SK-N-SH (cell line): Measurements from ENCODE around the gene CDK18.

Experiments
- CTCF ChIP-seq: fragments of 200-600 bp; sonication (generic); IDR thresholded peaks from 2 replicates; pipeline ENCODE4 v1.6.1; 2017; ENCODE audit warnings: antibody characterized with exemption, mild to moderate bottlenecking, moderate library complexity
- EP300 ChIP-seq, 2 experiments: IDR thresholded peaks; 2 replicates each; pipeline versions ENCODE4 v1.4.0 to v1.6.1; 2012; ENCODE audit warnings: borderline replicate concordance in 1 of 2, low read depth in 1 of 2, low read length in 1 of 2
- RAD21 ChIP-seq: IDR thresholded peaks from 2 replicates; pipeline ENCODE4 v1.6.1; 2012; ENCODE audit warnings: mild to moderate bottlenecking, low read length
- RCOR1 ChIP-seq: fragments of 150-350 bp; IDR thresholded peaks from 2 replicates; pipeline ENCODE4 v1.6.1; 2017; ENCODE audit warnings: antibody characterized with exemption, low read length
- TCF12 ChIP-seq: IDR thresholded peaks from 2 replicates; pipeline ENCODE4 v1.4.0; 2012
- USF1 ChIP-seq: IDR thresholded peaks from 2 replicates; pipeline ENCODE4 v1.4.0; 2012; ENCODE audit warnings: low read depth, borderline replicate concordance
- USF2 ChIP-seq: fragments of 150-350 bp; IDR thresholded peaks from 2 replicates; pipeline ENCODE4 v1.6.1; 2017; ENCODE audit warnings: antibody characterized with exemption, low read length, low read depth, borderline replicate concordance
- YY1 ChIP-seq: IDR thresholded peaks from 2 replicates; pipeline ENCODE4 v1.4.0; 2012; ENCODE audit warnings: low read depth, mild to moderate bottlenecking

GRCh38 chr1:205505076-205505729, 734 bp downstream of the CDK18 start:
- TF ChIP-seq RCOR1, result no peak
- TF ChIP-seq TCF12, result no peak
- TF ChIP-seq USF1, result no peak
- no peak for TF ChIP-seq USF2
- no peak for TF ChIP-seq CTCF
- no peak for TF ChIP-seq YY1
- TF ChIP-seq RAD21, result no peak
- TF ChIP-seq EP300 (IDR thresholded peaks at IDR 0.05; ENCODE audit: borderline replicate concordance in 1 of 2, low read depth in 1 of 2, low read length in 1 of 2), result no peak
